ENCODE data around the gene FDPS.

Gene FDPS

GRCh38 chr1:155308493-155309422 is at the start of gene FDPS:
Gene FDPS (plus strand): TSS chr1:155308866. CDS start chr1:155309790, 924 bp downstream.
- H3K36me3 Mint-ChIP-seq (ENCODE audit: low read depth): peaks cover 41% of the 10 kb centered on the region
- H3K4me1 Mint-ChIP-seq (ENCODE audit: low read depth): peaks cover 34% of the 10 kb centered on the region
- no peaks in the 10 kb centered on the region for H3K9me3 Mint-ChIP-seq
- no peaks in the 10 kb centered on the region for H3K27me3 Mint-ChIP-seq
- H3K4me3 Mint-ChIP-seq: peak within 1 kb of the TSS; percentile 97
- H3K27ac Mint-ChIP-seq: peak within 1 kb of the TSS; percentile 98

GRCh38 chr1:155260276-155260675 is 48.4 kb upstream of the FDPS start:
- Mint-ChIP-seq H3K4me3 (peak overlapping the region; percentile 90), H3K9me3 (no peaks in the 10 kb centered on the region), H3K27ac (peak overlapping the region; percentile 94), H3K36me3 (ENCODE audit: low read depth) (peaks cover 75% of the 10 kb centered on the region), H3K4me1 (ENCODE audit: low read depth) (peaks cover 46% of the 10 kb centered on the region), H3K27me3 (no peaks in the 10 kb centered on the region)

- Mint-ChIP-seq H3K4me1 (ENCODE audit: low read depth) (peaks cover 40% of the 10 kb centered on the region), H3K9me3 (no peaks in the 10 kb centered on the region), H3K27me3 (no peaks in the 10 kb centered on the region), H3K36me3 (ENCODE audit: low read depth) (peaks cover 82% of the 10 kb centered on the region), H3K4me3 (peak overlapping the region; percentile 90), H3K27ac (peak overlapping the region; percentile 94)
Measured at GRCh38 chr1:155261493-155261851, 47.2 kb upstream of the FDPS start.

- H3K36me3 Mint-ChIP-seq (ENCODE audit: low read depth): peaks cover 82% of the 10 kb centered on the region
- H3K27me3 Mint-ChIP-seq: no peaks in the 10 kb centered on the region
- H3K9me3 Mint-ChIP-seq: no peaks in the 10 kb centered on the region
- H3K27ac Mint-ChIP-seq: peak within 1 kb of the TSS; percentile 94
- H3K4me3 Mint-ChIP-seq: peak within 1 kb of the TSS; percentile 90
- H3K4me1 Mint-ChIP-seq (ENCODE audit: low read depth): peaks cover 40% of the 10 kb centered on the region
Measured at GRCh38 chr1:155261852-155262673, 46.6 kb upstream of the FDPS start, which contains the start of gene SCAMP3. Gene SCAMP3 (minus strand): TSS chr1:155262360. CDS start chr1:155262151, 209 bp downstream.

- Mint-ChIP-seq H3K27ac (peak overlapping the region; percentile 94), H3K9me3 (no peaks in the 10 kb centered on the region), H3K27me3 (no peaks in the 10 kb centered on the region), H3K4me1 (ENCODE audit: low read depth) (peaks cover 40% of the 10 kb centered on the region), H3K36me3 (ENCODE audit: low read depth) (peaks cover 84% of the 10 kb centered on the region), H3K4me3 (peak overlapping the region; percentile 1)
Measured at GRCh38 chr1:155263067-155263466, 45.6 kb upstream of the FDPS start.

- Mint-ChIP-seq H3K27me3 (no peaks in the 10 kb centered on the region), H3K36me3 (ENCODE audit: low read depth) (peaks cover 88% of the 10 kb centered on the region), H3K27ac (no peak overlapping the region), H3K9me3 (no peaks in the 10 kb centered on the region), H3K4me1 (ENCODE audit: low read depth) (peaks cover 30% of the 10 kb centered on the region), H3K4me3 (no peak overlapping the region)
Measured at GRCh38 chr1:155266553-155266952, 42.1 kb upstream of the FDPS start.

GRCh38 chr1:155267373-155267772 is 41.3 kb upstream of the FDPS start:
- Mint-ChIP-seq H3K36me3 (ENCODE audit: low read depth) (peaks cover 89% of the 10 kb centered on the region), H3K4me3 (no peak overlapping the region), H3K9me3 (no peaks in the 10 kb centered on the region), H3K27ac (no peak overlapping the region), H3K4me1 (ENCODE audit: low read depth) (peaks cover 31% of the 10 kb centered on the region), H3K27me3 (no peaks in the 10 kb centered on the region)

GRCh38 chr1:155268630-155269029 is 40.0 kb upstream of the FDPS start:
- Mint-ChIP-seq H3K27ac (no peak overlapping the region), H3K4me1 (ENCODE audit: low read depth) (peaks cover 25% of the 10 kb centered on the region), H3K27me3 (no peaks in the 10 kb centered on the region), H3K4me3 (no peak overlapping the region), H3K36me3 (ENCODE audit: low read depth) (peaks cover 83% of the 10 kb centered on the region), H3K9me3 (no peaks in the 10 kb centered on the region)

GRCh38 chr1:155269381-155269780 is 39.3 kb upstream of the FDPS start:
- H3K36me3 Mint-ChIP-seq (ENCODE audit: low read depth): peaks cover 76% of the 10 kb centered on the region
- H3K4me1 Mint-ChIP-seq (ENCODE audit: low read depth): peaks cover 28% of the 10 kb centered on the region
- H3K4me3 Mint-ChIP-seq: no peak overlapping the region
- H3K27ac Mint-ChIP-seq: no peak overlapping the region
- H3K9me3 Mint-ChIP-seq: no peaks in the 10 kb centered on the region
- no peaks in the 10 kb centered on the region for H3K27me3 Mint-ChIP-seq

GRCh38 chr1:155272466-155273342 is 36.0 kb upstream of the FDPS start:
- H3K27me3 Mint-ChIP-seq: no peaks in the 10 kb centered on the region
- no peaks in the 10 kb centered on the region for H3K9me3 Mint-ChIP-seq
- H3K4me3 Mint-ChIP-seq: peak overlapping the region; percentile 91
- H3K27ac Mint-ChIP-seq: peak overlapping the region; percentile 90
- peaks cover 44% of the 10 kb centered on the region for H3K4me1 Mint-ChIP-seq (ENCODE audit: low read depth)
- peaks cover 47% of the 10 kb centered on the region for H3K36me3 Mint-ChIP-seq (ENCODE audit: low read depth)

GRCh38 chr1:155273343-155274245 is 35.1 kb upstream of the FDPS start, which contains the start of gene CLK2:
Gene CLK2 (minus strand): TSS chr1:155273504. CDS start chr1:155270977, 2,527 bp downstream.
- peak within 1 kb of the TSS; percentile 91 for H3K4me3 Mint-ChIP-seq
- H3K27me3 Mint-ChIP-seq: no peaks in the 10 kb centered on the region
- peaks cover 40% of the 10 kb centered on the region for H3K36me3 Mint-ChIP-seq (ENCODE audit: low read depth)
- H3K9me3 Mint-ChIP-seq: no peaks in the 10 kb centered on the region
- H3K27ac Mint-ChIP-seq: peak within 1 kb of the TSS; percentile 90
- H3K4me1 Mint-ChIP-seq (ENCODE audit: low read depth): peaks cover 50% of the 10 kb centered on the region

GRCh38 chr1:155277070-155277901 is 31.4 kb upstream of the FDPS start, which contains the start of gene HCN3:
Gene HCN3 (plus strand): TSS chr1:155277463. CDS start chr1:155277591, 128 bp downstream.
- Mint-ChIP-seq H3K27ac (peak within 1 kb of the TSS; percentile 28), H3K27me3 (no peaks in the 10 kb centered on the region), H3K9me3 (no peaks in the 10 kb centered on the region), H3K36me3 (ENCODE audit: low read depth) (peaks cover 7% of the 10 kb centered on the region), H3K4me3 (peak within 1 kb of the TSS; percentile 75), H3K4me1 (ENCODE audit: low read depth) (peaks cover 36% of the 10 kb centered on the region)

All from stimulated activated naive CD8-positive, alpha-beta T cell treated with anti-CD3 and anti-CD28 coated beads, Interleukin-15, Interleukin-2, amounts not matched to agents 100 ng/mL and 50 ng/mL, for 24 hours (primary cell).